ENCODE results near the gene KCNIP1.

Gene KCNIP1

DNA sequence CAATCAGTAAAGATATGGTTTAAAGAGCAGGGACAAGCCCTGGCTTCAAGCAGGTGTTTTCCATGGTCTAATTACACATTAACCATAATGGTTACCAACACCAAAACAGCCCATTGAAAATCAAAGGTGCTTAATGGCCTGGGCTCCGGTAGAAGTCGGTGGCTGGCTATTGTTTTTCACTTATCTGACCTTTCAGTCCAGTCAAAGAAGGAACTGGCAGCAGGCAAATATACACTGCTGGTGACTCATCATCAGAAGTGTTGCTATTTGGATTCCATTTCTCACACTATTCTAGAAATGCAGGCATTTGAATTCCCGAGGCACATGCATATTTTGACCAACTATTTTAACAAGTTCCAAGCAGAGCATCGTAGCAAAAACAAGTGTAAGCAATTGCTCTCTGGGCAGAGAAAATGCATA, 253.4 kb downstream of the KCNIP1 start:
- Histone ChIP-seq H3K79me2 (ENCODE audit: insufficient read depth, low read length) (no peaks in the 10 kb centered on the region), H3K9me2 (replicated peaks; ENCODE audit: insufficient read depth, low read length) (no peaks in the 10 kb centered on the region), H3K4me3 (ENCODE audit: insufficient read depth, low read length, poor library complexity, severe bottlenecking) (no peak overlapping the region), H3K27me3 (ENCODE audit: low read length) (no peaks in the 10 kb centered on the region), H2AFZ (ENCODE audit: low read depth, low read length, severe bottlenecking) (no peak overlapping the region), H4K20me1 (ENCODE audit: low read depth, low read length) (no peaks in the 10 kb centered on the region), H3F3A (ENCODE audit: insufficient read depth) (no peaks in the 10 kb centered on the region), H3K4me2 (ENCODE audit: low read depth, low read length, poor library complexity, severe bottlenecking) (no peak overlapping the region), H3K9me3 (ENCODE audit: insufficient read depth, low read length) (no peaks in the 10 kb centered on the region), H3K36me3 (ENCODE audit: low read length) (no peaks in the 10 kb centered on the region), H3K9ac (ENCODE audit: low read length) (no peak overlapping the region), H3K27ac (ENCODE audit: low read depth, low read length) (no peak overlapping the region)
- no peak for TF ChIP-seq EZH2phosphoT487 (conservative IDR thresholded peaks at IDR 0.05; ENCODE audit: low read length)
- TF ChIP-seq, protein P1, sequence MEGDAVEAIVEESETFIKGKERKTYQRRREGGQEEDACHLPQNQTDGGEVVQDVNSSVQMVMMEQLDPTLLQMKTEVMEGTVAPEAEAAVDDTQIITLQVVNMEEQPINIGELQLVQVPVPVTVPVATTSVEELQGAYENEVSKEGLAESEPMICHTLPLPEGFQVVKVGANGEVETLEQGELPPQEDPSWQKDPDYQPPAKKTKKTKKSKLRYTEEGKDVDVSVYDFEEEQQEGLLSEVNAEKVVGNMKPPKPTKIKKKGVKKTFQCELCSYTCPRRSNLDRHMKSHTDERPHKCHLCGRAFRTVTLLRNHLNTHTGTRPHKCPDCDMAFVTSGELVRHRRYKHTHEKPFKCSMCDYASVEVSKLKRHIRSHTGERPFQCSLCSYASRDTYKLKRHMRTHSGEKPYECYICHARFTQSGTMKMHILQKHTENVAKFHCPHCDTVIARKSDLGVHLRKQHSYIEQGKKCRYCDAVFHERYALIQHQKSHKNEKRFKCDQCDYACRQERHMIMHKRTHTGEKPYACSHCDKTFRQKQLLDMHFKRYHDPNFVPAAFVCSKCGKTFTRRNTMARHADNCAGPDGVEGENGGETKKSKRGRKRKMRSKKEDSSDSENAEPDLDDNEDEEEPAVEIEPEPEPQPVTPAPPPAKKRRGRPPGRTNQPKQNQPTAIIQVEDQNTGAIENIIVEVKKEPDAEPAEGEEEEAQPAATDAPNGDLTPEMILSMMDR (IDR thresholded peaks at IDR 0.05; ENCODE audit: insufficient read depth, low read length, poor library complexity, severe bottlenecking): no peak

DNA sequence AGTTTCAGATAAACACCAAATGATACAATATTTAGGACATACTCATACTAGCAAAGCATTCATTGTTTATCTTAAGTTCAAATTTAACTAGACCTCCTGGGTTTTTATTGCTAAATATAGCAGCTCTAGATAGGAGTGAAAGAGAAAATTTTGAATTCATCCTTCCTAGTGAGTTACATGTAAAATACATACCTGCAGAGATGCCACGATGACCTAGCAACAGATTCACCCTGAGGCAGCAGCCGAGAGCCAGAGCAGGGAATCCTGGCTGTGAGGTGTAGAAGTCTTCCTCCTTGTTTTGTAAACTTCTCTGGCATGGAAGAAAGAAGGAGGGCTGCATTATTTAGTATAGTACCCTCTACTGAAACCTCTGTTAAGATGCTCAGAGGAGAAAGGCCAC, 253.8 kb downstream of the KCNIP1 start:
- Histone ChIP-seq H3F3A (ENCODE audit: insufficient read depth) (no peaks in the 10 kb centered on the region), H3K27ac (ENCODE audit: low read depth, low read length) (no peak overlapping the region)

DNA sequence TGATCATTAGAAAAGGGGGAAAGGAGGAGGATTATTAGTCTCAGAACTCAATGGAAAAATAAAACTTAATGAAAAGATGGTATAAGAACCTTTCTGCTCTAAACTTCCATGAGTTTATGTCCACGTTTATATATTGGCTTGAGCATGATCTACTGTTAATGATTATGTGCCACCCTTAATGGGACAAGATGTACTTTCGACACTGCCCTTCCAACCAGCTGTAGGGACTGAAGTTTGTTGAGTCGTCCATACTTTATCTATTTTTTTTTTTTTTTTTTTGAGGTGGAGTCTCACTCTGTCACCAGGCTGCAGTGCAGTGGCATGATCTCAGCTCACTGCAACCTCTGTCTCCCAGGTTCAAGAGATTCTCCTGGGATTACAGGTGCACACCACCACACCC, 254.7 kb downstream of the KCNIP1 start:
- Histone ChIP-seq H3K4me3 (ENCODE audit: insufficient read depth, low read length, poor library complexity, severe bottlenecking) (no peak overlapping the region), H3K36me3 (ENCODE audit: low read length) (no peaks in the 10 kb centered on the region), H3F3A (ENCODE audit: insufficient read depth) (no peaks in the 10 kb centered on the region), H4K20me1 (ENCODE audit: low read depth, low read length) (no peaks in the 10 kb centered on the region), H3K27me3 (ENCODE audit: low read length) (no peaks in the 10 kb centered on the region), H2AFZ (ENCODE audit: low read depth, low read length, severe bottlenecking) (no peak overlapping the region), H3K9me2 (replicated peaks; ENCODE audit: insufficient read depth, low read length) (no peaks in the 10 kb centered on the region), H3K79me2 (ENCODE audit: insufficient read depth, low read length) (no peaks in the 10 kb centered on the region), H3K4me2 (ENCODE audit: low read depth, low read length, poor library complexity, severe bottlenecking) (no peak overlapping the region), H3K27ac (ENCODE audit: low read depth, low read length) (no peak overlapping the region), H3K9ac (ENCODE audit: low read length) (no peak overlapping the region), H3K9me3 (ENCODE audit: insufficient read depth, low read length) (no peaks in the 10 kb centered on the region)
- TF ChIP-seq, protein P1 (IDR thresholded peaks at IDR 0.05; ENCODE audit: insufficient read depth, low read length, poor library complexity, severe bottlenecking): no peak
- TF ChIP-seq EZH2phosphoT487 (conservative IDR thresholded peaks at IDR 0.05; ENCODE audit: low read length): no peak

More for the DNA sequence above, 253.8 kb downstream of the KCNIP1 start:
- Histone ChIP-seq H3K79me2 (ENCODE audit: insufficient read depth, low read length) (no peaks in the 10 kb centered on the region), H3K27me3 (ENCODE audit: low read length) (no peaks in the 10 kb centered on the region), H3K4me2 (ENCODE audit: low read depth, low read length, poor library complexity, severe bottlenecking) (no peak overlapping the region), H2AFZ (ENCODE audit: low read depth, low read length, severe bottlenecking) (no peak overlapping the region), H3K4me3 (ENCODE audit: insufficient read depth, low read length, poor library complexity, severe bottlenecking) (no peak overlapping the region), H4K20me1 (ENCODE audit: low read depth, low read length) (no peaks in the 10 kb centered on the region), H3K9me3 (ENCODE audit: insufficient read depth, low read length) (no peaks in the 10 kb centered on the region), H3K36me3 (ENCODE audit: low read length) (no peaks in the 10 kb centered on the region), H3K9ac (ENCODE audit: low read length) (no peak overlapping the region), H3K9me2 (replicated peaks; ENCODE audit: insufficient read depth, low read length) (no peaks in the 10 kb centered on the region)
- TF ChIP-seq, protein P1 (IDR thresholded peaks at IDR 0.05; ENCODE audit: insufficient read depth, low read length, poor library complexity, severe bottlenecking): no peak
- TF ChIP-seq EZH2phosphoT487 (conservative IDR thresholded peaks at IDR 0.05; ENCODE audit: low read length): no peak

Data from SU-DHL-6 (cell line).